Lower leg skin (tissue), 3 donors: ENCODE results near the gene CYTH3.

Experiments
- CTCF ChIP-seq, 3 donors: fragments of 450-650 bp; IDR thresholded peaks; one replicate each; pipeline ENCODE4 v1.5.1; 2016; ENCODE audit warnings: antibody characterized with exemption in 3 of 3, mild to moderate bottlenecking in 3 of 3, moderate library complexity in 2 of 3
- POLR2A ChIP-seq, 2 donors: fragments of 450-650 bp; IDR thresholded peaks; one replicate each; pipeline ENCODE4 v1.6.1; 2016 to 2017; ENCODE audit warnings: antibody characterized with exemption in 2 of 2, mild to moderate bottlenecking in 1 of 2, moderate library complexity in 1 of 2

GRCh38 chr7:6232116-6232515 is 40.3 kb downstream of the CYTH3 start:
- no peak for TF ChIP-seq POLR2A (IDR thresholded peaks at IDR 0.05)
- TF ChIP-seq CTCF (IDR thresholded peaks at IDR 0.05), result no peak
